NOMO-1 (cell line): Measurements from ENCODE around the gene PTPN21.

Experiments
- DNase-seq, 2 experiments: peaks; one replicate each; lab custom pipeline; 2025; ENCODE audit not compliant: unreplicated experiment in 2 of 2; lab: John Stamatoyannopoulos, UW

The PTPN21 gene

DNA sequence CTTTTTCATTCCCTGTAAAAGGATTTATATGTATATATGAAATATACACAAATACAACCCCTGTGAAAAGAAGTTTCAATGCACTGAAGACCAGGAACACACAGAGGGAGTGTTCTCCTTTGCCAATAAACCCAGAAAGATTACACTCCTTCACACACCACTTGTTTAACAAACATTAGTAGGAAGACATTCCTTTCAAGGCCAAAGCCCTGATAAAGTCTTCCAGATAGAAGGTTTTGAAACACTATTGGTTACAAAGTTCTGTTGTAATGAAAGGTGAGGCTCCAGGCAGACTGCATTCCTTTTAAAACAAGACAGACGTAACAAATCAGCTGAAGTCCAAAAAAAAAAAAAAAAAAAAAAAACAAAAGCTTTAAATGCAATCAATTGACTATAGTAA, 81.0 kb downstream of the PTPN21 start:
- no peak for DNase-seq

DNA sequence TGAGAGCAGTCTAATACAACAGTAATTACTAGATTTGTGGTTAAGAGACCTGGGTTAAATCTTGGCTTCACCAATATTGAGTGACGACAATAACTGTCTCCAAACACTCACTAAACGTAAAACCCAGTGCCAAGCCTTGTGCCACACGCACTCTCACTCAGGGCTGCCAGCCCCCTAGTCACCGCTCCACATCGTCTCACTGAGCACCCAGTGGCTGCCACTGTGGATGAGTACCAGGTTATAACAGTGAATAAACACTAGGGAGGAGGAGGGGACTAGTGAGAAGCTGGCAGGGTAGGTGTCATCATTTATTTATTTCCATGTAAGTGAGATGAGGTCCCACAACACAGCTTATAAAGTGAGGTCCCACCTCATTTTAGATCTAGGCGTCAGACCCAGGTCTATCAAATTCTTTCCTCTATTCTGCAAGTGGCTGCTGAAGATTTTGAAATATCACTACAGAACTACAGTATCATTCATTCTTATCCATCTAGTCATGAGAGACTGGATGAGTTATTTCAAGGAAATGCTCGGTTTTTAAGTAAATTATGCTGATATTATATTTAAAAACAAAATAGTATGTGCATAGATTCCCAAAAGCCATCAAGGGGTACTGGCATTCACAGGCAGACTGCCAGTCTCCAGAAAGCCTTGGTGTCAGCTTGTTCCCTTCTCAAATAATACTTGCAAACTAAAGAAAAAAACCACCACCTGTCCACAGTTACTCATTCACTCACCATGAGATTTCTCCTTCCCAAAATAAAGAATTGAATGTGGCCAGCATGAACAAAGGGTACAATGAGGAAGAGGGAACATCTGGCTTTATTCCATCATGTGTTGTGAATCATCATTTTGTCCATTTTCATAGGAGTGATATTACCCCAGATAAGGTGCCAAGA, 84.0 kb downstream of the PTPN21 start:
- no peak for DNase-seq

DNA sequence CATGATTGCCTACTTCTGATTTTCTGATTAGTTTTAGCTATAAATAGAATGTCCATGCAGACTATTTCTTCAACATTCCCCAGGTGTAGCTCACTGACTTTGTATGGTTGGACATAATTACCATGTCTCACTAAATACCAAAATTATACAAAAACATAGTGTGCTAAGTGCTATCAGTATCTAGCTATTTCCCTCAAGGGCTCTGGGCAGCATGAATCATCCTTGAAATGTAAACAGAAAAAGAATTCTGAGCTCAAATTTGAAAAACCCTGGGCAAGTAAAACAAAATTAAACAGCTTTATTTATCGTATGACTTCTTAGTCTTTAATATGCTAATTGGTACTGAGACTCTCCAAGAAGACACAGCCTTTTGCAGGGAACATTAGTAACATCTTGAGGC, 86.4 kb downstream of the PTPN21 start:
- no peak for DNase-seq

DNA sequence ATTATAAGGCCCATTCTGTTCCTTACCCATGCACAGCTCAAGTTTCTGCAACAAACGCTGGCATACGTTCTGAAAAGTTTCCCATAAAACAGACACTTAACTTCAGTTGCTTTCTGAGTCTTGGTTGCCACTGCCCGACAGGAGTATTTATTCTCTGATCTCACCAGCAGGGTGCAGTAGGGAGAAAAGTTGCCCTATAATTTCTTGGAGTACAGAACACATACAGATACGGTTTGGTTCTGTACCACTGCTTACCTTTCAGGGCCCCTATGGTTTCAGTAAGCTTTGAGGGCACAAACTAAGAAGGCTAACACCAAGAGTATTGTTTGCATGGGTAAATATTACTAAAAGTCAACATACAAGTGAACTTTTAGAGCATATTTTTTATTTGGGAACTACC, 91.5 kb downstream of the PTPN21 start:
- DNase-seq: peak in 1 of 2 experiments; percentile 15

DNA sequence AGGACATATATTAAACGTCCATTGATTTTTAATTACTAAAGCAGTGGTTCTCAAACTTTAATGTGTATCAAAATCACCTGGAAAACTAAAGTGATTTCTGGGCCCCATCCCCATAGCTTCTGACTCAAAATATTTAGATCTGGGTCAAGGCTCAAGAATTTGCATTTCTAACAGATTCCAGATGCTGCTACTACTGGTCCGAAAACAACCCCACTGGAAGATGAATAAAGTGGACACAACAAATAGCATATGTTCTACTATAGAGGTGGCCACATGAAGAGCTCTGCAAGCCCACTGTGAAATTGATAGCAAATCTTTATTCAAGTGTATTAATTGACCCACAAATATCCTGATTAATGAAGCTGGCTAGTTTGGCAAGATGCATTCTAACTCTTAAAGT, 99.9 kb downstream of the PTPN21 start:
- DNase-seq: no peak

DNA sequence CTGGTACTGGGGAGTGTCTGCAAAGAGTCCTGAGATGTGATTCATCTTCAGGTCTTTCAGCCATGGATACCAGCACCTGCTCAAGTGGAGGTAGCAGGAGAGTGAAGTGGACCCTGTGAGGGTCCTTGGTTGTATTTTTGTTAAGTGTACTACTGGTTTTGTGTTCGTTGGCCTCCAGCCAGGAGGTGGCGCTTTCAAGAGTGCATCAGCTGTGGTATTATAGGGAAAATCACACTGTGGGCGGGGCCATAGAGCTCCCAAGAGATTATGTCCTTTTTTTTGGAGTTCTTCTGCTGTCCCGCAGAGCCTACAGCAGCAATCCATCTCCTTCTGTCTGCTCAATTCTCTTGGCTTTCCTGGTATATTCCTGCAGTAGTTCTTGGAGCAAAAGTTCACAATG, 102.6 kb downstream of the PTPN21 start:
- no peak for DNase-seq

DNA sequence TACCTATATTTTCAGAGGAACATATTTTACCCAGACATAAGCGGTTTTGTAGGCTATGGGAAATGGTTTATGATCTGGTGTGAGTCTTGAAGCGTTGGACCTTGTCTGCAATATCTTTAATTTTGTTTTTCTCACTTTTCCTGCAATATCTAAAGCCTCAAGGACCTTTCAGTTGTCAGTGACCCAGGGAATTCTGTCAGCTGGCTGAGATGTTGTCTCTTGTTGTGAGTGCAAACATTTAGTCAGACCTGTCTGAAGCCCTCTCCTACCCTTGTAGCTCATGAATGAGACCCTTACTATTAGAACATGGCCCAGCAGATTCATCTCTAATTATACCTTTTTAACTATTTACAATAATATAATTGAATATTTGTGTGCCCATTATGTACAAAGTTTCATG, 115.7 kb downstream of the PTPN21 start:
- DNase-seq: no peak

DNA sequence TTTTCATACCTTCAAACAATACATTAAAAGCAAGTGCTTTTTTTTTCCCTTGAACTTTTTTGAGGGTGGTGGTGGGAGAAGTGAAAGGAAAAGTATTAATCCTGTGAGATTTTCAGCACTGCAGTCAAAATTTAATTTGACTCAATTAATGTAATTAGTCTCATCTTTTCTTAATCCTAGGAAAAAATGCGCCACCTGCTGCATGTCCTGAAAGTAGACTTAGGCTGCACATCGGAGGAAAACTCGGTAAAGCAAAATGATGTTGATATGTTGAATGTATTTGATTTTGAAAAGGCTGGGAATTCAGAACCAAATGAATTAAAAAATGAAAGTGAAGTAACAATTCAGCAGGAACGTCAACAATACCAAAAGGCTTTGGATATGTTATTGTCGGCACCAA, 117.1 kb downstream of the PTPN21 start:
- DNase-seq: no peak

DNA sequence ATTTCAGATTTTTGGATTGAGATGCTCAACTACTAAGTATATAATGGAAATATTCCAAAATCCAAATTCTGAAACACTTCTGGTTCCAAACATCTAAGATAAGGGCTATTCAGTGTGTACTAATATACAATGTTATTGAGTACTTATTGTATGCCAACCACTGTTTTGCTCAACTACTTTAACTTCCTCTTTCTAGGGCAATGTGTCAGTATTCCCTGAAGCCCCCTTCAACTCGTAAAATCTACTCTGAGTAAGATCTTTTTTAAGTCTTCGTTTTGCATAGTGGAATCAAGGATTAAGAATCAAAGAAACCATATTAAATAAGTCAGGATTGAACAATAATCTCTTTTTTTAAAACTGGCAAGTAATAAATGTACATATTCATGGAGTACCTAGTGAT, 123.8 kb downstream of the PTPN21 start:
- DNase-seq: peak in 1 of 2 experiments; percentile 4

DNA sequence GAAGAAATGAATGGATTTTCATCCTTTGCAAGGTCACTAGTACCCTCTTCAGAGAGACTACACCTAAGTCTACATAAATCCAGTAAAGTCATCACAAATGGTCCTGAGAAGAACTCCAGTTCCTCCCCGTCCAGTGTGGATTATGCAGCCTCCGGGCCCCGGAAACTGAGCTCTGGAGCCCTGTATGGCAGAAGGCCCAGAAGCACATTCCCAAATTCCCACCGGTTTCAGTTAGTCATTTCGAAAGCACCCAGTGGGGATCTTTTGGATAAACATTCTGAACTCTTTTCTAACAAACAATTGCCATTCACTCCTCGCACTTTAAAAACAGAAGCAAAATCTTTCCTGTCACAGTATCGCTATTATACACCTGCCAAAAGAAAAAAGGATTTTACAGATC, 128.5 kb downstream of the PTPN21 start:
- no peak for DNase-seq

DNA sequence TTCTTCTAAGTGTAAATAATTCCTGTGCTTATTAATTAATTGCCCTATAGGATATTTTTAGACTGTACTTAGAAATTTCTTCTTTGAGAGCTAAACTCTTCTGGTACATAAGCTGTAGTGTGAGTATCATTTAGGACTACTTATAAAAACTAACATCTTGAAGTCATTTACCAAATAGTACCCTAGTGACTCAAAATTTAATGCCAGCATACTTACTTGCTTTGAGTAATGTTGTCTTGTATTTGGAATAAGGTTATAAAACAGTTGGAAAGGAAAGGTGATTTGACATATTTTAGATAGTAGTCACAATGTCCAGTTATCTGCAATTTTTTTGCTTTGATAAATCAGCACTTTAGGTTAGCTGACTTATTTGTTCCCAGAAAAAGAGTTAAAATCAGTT, 130.2 kb downstream of the PTPN21 start:
- DNase-seq: no peak

DNA sequence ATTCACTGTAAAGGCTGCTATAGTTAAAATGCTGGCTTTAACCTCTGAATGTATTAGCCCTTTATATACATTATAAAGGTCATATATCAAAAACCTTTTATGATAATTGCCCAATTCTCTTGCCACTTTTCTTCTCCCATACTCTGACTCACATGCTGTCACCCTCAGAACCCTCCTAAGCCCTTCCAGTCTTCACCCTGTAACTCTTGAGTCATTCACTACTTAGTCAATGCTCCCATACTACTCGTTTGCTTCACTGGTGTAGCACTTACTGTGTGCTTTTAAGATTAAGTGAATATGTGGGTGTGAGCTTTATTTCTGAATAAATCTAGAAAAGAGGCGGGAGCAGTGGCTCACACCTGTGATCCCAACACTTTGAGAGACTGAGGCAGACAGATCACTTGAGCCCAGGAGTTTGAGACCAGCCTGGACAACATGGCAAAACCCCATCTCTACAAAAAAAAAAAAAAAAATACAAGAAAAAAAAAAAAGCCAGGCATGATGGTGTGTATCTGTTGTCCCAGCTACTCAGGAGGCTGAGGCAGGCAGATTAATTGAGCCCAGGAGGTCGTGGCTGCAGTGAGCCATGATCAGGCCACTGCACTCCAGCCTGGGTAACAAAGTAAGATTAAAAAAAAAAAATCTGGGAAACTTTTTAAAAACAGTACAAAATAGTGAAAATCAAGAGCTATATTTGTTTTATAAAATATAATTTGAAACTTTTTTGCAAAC, 131.7 kb downstream of the PTPN21 start:
- DNase-seq: no peak

DNA sequence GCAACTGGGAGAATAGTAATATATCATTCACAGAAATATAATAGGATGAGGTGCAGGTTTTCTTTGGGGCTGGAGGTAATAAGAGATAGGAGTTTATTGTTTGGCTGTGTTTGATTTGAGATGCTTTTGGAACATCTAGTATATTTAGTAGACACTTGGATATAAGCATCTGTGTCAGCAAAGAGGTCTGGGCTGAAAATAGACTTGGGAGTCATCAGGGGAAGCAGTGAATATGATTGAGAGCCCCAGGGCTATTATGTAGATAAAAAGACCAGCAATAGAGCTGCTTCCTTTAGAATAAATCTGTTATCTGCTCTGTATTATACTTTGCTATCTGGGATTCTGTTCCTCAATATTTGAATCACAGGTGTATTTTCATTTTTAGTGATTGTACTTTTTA, 132.8 kb downstream of the PTPN21 start:
- no peak for DNase-seq

DNA sequence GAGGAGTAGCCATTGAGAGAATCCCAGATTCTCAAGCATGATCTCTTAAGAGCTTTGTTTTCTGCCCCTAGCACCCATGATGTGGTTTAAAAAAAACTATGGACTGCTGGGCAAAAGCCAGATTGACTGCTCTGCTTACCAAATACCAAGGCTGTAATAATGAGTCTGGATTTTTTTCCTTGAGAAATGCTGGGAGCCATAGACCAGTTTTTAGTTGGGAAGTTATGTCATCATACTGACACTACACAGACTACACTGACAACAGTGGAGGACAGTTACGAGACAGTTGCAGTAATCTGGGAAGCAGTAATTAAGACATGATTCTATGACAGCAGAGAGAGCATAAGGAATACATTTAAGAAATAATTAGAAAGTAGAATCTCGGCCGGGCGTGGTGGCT, 133.5 kb downstream of the PTPN21 start:
- no peak for DNase-seq

DNA sequence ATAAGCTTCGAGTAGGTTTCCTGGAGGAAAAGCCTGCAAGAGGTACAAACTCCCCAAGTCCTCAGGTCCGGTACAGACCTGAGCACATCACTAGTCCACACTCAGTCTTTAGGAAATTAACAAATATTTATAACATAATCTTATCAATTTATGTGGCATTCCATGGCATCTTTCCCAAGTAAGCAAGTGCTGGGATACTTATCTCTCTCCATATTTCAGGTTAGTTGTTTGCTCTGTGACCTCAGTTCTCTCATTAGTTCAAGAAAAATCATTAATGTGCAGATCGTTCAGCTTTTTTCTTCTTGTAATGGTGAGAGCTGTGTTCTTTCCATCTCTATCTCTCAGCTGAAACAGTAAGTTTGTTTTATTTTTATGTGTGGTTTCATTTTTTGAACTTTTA, 134.6 kb downstream of the PTPN21 start:
- no peak for DNase-seq

DNA sequence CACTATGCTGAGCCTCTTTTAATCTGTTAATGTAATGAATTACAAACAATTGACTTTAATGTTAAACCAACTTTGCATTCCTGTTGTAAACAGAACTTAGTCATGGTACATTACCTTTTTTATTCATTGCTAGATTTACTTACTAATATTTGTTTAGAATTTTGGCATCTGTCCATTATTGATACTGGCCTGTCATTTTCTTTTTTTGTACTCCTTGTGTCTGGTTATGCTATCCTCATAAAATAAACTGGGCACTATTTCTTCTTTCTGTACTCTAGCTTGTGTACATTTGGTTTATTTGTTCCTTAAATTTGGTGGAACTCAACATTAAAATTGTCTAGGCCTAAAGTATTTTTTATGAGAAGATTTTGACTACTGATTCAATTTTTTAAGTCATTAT, 137.2 kb downstream of the PTPN21 start:
- DNase-seq: no peak
